ENCODE measurements around the gene ZC3H12A. TPM values are rescaled to one million over a fixed set of nuclear protein-coding genes. Genes with fewer than 3 reads are reported as not detected.

Gene ZC3H12A
- total and polyA plus RNA-seq, 2 of the 8 experiments (the other 6 are each of a cell fraction or from before 2014, with no cell fraction given): 7.4 to 10.0 TPM

DNA sequence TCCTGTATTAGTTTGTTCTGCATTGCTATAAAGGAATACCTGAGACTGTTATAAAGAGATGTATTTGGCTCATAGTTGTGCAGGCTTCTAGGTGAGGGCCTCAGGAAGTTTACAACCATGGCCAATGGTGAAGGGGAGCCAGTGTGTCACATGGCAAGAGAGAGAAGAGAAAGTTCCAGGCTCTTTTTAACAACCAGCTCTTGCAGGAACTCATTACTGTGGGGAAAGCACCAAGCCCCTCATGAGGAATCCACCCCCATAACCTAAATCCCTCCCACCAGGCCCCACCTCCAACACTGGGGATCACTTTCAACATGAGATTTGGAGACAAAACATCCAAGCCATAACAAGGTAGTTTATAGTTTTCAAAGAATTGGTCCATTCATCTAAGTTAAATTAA lies 45.2 kb downstream of the ZC3H12A start (continued):
- TF ChIP-seq, protein P1, sequence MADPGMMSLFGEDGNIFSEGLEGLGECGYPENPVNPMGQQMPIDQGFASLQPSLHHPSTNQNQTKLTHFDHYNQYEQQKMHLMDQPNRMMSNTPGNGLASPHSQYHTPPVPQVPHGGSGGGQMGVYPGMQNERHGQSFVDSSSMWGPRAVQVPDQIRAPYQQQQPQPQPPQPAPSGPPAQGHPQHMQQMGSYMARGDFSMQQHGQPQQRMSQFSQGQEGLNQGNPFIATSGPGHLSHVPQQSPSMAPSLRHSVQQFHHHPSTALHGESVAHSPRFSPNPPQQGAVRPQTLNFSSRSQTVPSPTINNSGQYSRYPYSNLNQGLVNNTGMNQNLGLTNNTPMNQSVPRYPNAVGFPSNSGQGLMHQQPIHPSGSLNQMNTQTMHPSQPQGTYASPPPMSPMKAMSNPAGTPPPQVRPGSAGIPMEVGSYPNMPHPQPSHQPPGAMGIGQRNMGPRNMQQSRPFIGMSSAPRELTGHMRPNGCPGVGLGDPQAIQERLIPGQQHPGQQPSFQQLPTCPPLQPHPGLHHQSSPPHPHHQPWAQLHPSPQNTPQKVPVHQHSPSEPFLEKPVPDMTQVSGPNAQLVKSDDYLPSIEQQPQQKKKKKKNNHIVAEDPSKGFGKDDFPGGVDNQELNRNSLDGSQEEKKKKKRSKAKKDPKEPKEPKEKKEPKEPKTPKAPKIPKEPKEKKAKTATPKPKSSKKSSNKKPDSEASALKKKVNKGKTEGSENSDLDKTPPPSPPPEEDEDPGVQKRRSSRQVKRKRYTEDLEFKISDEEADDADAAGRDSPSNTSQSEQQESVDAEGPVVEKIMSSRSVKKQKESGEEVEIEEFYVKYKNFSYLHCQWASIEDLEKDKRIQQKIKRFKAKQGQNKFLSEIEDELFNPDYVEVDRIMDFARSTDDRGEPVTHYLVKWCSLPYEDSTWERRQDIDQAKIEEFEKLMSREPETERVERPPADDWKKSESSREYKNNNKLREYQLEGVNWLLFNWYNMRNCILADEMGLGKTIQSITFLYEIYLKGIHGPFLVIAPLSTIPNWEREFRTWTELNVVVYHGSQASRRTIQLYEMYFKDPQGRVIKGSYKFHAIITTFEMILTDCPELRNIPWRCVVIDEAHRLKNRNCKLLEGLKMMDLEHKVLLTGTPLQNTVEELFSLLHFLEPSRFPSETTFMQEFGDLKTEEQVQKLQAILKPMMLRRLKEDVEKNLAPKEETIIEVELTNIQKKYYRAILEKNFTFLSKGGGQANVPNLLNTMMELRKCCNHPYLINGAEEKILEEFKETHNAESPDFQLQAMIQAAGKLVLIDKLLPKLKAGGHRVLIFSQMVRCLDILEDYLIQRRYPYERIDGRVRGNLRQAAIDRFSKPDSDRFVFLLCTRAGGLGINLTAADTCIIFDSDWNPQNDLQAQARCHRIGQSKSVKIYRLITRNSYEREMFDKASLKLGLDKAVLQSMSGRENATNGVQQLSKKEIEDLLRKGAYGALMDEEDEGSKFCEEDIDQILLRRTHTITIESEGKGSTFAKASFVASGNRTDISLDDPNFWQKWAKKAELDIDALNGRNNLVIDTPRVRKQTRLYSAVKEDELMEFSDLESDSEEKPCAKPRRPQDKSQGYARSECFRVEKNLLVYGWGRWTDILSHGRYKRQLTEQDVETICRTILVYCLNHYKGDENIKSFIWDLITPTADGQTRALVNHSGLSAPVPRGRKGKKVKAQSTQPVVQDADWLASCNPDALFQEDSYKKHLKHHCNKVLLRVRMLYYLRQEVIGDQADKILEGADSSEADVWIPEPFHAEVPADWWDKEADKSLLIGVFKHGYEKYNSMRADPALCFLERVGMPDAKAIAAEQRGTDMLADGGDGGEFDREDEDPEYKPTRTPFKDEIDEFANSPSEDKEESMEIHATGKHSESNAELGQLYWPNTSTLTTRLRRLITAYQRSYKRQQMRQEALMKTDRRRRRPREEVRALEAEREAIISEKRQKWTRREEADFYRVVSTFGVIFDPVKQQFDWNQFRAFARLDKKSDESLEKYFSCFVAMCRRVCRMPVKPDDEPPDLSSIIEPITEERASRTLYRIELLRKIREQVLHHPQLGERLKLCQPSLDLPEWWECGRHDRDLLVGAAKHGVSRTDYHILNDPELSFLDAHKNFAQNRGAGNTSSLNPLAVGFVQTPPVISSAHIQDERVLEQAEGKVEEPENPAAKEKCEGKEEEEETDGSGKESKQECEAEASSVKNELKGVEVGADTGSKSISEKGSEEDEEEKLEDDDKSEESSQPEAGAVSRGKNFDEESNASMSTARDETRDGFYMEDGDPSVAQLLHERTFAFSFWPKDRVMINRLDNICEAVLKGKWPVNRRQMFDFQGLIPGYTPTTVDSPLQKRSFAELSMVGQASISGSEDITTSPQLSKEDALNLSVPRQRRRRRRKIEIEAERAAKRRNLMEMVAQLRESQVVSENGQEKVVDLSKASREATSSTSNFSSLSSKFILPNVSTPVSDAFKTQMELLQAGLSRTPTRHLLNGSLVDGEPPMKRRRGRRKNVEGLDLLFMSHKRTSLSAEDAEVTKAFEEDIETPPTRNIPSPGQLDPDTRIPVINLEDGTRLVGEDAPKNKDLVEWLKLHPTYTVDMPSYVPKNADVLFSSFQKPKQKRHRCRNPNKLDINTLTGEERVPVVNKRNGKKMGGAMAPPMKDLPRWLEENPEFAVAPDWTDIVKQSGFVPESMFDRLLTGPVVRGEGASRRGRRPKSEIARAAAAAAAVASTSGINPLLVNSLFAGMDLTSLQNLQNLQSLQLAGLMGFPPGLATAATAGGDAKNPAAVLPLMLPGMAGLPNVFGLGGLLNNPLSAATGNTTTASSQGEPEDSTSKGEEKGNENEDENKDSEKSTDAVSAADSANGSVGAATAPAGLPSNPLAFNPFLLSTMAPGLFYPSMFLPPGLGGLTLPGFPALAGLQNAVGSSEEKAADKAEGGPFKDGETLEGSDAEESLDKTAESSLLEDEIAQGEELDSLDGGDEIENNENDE (IDR thresholded peaks at IDR 0.05; ENCODE audit: insufficient replicate concordance, low read length): no peak
- TF ChIP-seq SP4 (IDR thresholded peaks at IDR 0.05; ENCODE audit: low read length) (no peak), EZH2 (IDR thresholded peaks at IDR 0.05; ENCODE audit: low read depth, low read length, severe bottlenecking) (no peak), JUN (IDR thresholded peaks at IDR 0.05; ENCODE audit: low read depth, low read length) (no peak), RBBP5 (IDR thresholded peaks at IDR 0.05; ENCODE audit: borderline replicate concordance, low read depth, low read length) (no peak)

All from H1 (cell line).